Right atrium auricular region (tissue), 2 donors: Measurements from ENCODE around the gene DEFB123. TPM values are rescaled to one million over a fixed set of nuclear protein-coding genes. Genes with fewer than 3 reads are reported as not detected.

Source experiments
- DNase-seq: peaks from one replicate; pipeline ENCODE4 v3.0.0-alpha.2; 2019; ENCODE audit warnings: low spot score
- H3K27ac ChIP-seq, 2 donors: fragments of 200-600 bp; sonication (generic); 1 replicate in 1 of 2; 2 replicates in 1 of 2; pipeline ENCODE4 v1.5.1; 2016 to 2019
- H3K27me3 ChIP-seq, 2 donors: fragments of 200-600 bp; sonication (generic); one replicate each; pipeline versions ENCODE4 v1.5.1 to v1.6.0; 2017 to 2019
- H3K36me3 ChIP-seq: fragments of 200-600 bp; sonication (generic); one replicate; pipeline ENCODE4 v1.5.1; 2016
- H3K4me1 ChIP-seq, 2 donors: fragments of 200-600 bp; sonication (generic); one replicate each; pipeline versions ENCODE4 v1.5.1 to v1.6.0; 2017 to 2019
- H3K4me3 ChIP-seq, 2 donors: fragments of 200-600 bp; sonication (generic); 1 replicate in 1 of 2; 2 replicates in 1 of 2; pipeline ENCODE4 v1.5.1; 2017 to 2019; ENCODE audit warnings: mild to moderate bottlenecking in 1 of 2, moderate library complexity in 1 of 2
- H3K9me3 ChIP-seq, 2 donors: fragments of 200-600 bp; sonication (generic); one replicate each; pipeline ENCODE4 v1.5.1; 2019
- total RNA-seq, 2 donors: library from RNA; depleted of rRNA; stranded (reverse); fragments of >200 nt; gene quantifications; one replicate each; pipeline ENCODE4 v1.1.0, GENCODE V29; 2016
- TF ChIP-seq, protein P1 (sequence below), 2 donors: fragments of 200-600 bp; sonication (generic); IDR thresholded peaks; one replicate each; pipeline ENCODE4 v1.5.1; 2019; ENCODE audit warnings: antibody characterized with exemption in 2 of 2

DEFB123 gene
- total RNA-seq, 2 donors from 2014 or later: not detected

GRCh38 chr20:31472395-31473330 lies 32.2 kb downstream of the DEFB123 start:
- Histone ChIP-seq H3K27me3 (no peaks in the 10 kb centered on the region), H3K4me3 (no peak overlapping the region), H3K36me3 (no peaks in the 10 kb centered on the region), H3K4me1 (peaks cover 0 to 14% of the 10 kb centered on the region in 2 donors), H3K9me3 (no peaks in the 10 kb centered on the region), H3K27ac (no peak overlapping the region)
- DNase-seq: no peak
- TF ChIP-seq, protein P1, sequence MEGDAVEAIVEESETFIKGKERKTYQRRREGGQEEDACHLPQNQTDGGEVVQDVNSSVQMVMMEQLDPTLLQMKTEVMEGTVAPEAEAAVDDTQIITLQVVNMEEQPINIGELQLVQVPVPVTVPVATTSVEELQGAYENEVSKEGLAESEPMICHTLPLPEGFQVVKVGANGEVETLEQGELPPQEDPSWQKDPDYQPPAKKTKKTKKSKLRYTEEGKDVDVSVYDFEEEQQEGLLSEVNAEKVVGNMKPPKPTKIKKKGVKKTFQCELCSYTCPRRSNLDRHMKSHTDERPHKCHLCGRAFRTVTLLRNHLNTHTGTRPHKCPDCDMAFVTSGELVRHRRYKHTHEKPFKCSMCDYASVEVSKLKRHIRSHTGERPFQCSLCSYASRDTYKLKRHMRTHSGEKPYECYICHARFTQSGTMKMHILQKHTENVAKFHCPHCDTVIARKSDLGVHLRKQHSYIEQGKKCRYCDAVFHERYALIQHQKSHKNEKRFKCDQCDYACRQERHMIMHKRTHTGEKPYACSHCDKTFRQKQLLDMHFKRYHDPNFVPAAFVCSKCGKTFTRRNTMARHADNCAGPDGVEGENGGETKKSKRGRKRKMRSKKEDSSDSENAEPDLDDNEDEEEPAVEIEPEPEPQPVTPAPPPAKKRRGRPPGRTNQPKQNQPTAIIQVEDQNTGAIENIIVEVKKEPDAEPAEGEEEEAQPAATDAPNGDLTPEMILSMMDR (IDR thresholded peaks at IDR 0.05): no peak

DNA sequence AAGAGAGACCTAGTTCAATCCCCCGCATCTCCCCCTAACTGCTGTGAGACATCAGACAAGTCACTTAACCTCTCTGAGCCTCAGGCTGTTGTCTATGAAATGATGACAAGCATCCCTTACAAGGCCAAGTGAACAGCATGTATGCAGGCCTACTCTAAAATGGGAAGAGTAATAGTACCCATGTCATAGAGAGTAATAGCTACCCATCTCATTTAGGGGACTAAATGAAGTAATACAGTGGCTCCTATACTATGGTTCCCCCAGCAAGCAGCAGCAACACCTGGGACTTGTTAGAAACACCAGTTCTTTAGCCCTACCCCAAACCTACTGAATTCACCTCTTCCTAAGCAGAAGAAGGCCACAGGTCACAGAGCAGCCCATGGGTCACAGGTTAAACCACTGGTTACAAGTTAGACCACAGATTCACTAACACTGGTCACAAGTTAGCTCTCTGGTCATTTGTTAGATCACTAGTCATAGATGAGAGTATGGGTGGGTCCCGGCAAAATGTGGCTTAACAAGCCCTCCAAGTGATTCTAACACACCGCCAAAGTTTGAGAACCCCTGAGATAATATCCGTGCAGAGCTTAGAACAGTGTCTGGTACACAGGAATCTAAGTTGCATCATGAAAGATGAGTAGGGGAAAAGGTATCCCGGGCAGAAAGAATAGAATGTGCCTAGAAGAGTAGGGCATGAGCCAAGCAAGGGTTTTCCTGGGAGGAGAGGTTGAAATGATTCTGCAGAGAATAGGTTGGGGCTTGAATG lies 33.1 kb downstream of the DEFB123 start:
- no peak overlapping the region for H3K4me3 ChIP-seq
- H3K36me3 ChIP-seq: no peaks in the 10 kb centered on the region
- no peak overlapping the region for H3K27ac ChIP-seq
- H3K4me1 ChIP-seq: peaks cover 0 to 14% of the 10 kb centered on the region in 2 donors
- TF ChIP-seq, protein P1 (IDR thresholded peaks at IDR 0.05): no peak
- H3K27me3 ChIP-seq: no peaks in the 10 kb centered on the region
- DNase-seq: no peak
- H3K9me3 ChIP-seq: no peaks in the 10 kb centered on the region

DNA sequence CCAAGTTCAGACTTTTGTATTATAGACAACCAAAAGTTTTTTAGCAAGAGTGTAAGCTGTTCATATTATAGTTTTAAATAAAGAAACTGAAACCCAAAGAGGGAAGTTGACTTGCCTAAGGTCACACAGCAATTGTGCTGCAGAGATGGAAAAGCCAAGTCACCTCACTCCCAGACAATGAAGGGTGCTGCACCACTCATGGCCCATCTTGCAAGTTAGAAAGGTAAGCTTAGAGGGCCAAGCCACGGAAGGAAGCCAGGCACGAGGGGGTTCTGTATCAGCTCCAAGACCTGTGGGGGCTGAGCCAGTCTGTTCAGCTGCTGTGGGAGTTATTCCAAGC lies 33.6 kb downstream of the DEFB123 start:
- H3K27me3 ChIP-seq: no peaks in the 10 kb centered on the region
- no peak overlapping the region for H3K4me3 ChIP-seq
- peaks cover 0 to 14% of the 10 kb centered on the region in 2 donors for H3K4me1 ChIP-seq
- TF ChIP-seq, protein P1 (IDR thresholded peaks at IDR 0.05): no peak
- no peak overlapping the region for H3K27ac ChIP-seq
- H3K36me3 ChIP-seq: no peaks in the 10 kb centered on the region
- no peaks in the 10 kb centered on the region for H3K9me3 ChIP-seq
- no peak for DNase-seq

GRCh38 chr20:31474758-31475427 lies 34.5 kb downstream of the DEFB123 start, which contains the start of the genes DEFB124 and REM1:
TSS of gene DEFB124 (minus strand) at chr20:31475127. CDS start at chr20:31473013, 2,114 bp downstream.
TSS of gene REM1 (plus strand) at chr20:31475288. CDS start at chr20:31476446, 1,158 bp downstream.
- Histone ChIP-seq H3K4me1 (peaks cover 0 to 14% of the 10 kb centered on the region in 2 donors), H3K27ac (peak within 1 kb of the TSS; percentile 81 to 83), H3K9me3 (no peaks in the 10 kb centered on the region), H3K36me3 (no peaks in the 10 kb centered on the region), H3K4me3 (peak within 1 kb of the TSS; percentile 53 to 61), H3K27me3 (no peaks in the 10 kb centered on the region)
- TF ChIP-seq, protein P1 (IDR thresholded peaks at IDR 0.05): no peak
- no peak for DNase-seq

- TF ChIP-seq, protein P1 (IDR thresholded peaks at IDR 0.05): no peak
These were observed 35.3 kb downstream of the DEFB123 start for GRCh38 chr20:31475472-31476293.

More at GRCh38 chr20:31475472-31476293, 35.3 kb downstream of the DEFB123 start:
- no peaks in the 10 kb centered on the region for H3K36me3 ChIP-seq
- no peaks in the 10 kb centered on the region for H3K9me3 ChIP-seq
- H3K27ac ChIP-seq: peak overlapping the region; percentile 81 to 83
- DNase-seq: no peak
- H3K4me1 ChIP-seq: peaks cover 0 to 14% of the 10 kb centered on the region in 2 donors
- H3K4me3 ChIP-seq: peak overlapping the region; percentile 53 to 61
- no peaks in the 10 kb centered on the region for H3K27me3 ChIP-seq
